ENCODE measurements around the gene GZMH.
"Not testable (repeated sequence)": the region's sequence is repeated elsewhere in the genome, so short reads cannot be mapped to it uniquely, and the experiment has no call there.

The GZMH gene

DNA sequence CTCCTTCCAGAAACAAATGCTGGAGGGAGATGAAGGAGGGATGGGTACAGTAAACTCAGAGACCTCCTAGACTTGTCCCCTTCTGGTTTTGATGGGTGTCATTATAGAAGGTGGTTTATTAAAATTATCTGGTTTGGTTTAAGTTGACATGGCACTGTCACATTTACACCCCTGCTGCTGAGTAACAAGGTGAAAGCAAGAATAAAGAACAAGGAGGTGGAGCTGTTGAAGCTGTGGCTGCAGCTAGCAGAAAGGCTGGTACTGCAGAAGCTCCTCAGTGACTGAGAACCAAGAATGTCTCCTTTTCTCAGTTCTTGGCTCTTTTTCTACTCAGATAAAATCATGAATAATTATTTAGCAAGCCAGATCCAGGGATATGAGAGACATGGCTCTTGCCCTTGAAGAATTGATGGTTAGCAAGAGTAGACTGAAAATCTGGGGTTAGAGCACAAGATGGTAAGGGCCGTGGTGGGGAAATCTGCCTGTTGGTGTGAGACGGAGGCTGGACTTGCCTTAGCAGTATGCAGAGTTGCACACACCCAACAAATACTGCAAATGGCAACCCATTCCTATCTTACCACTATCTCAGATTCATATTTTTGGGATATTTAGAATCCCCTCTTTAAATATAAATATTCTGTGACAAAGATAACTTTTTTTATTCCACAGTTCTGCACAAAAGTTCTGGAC lies at the start of gene GZMH:
TSS of gene GZMH (minus strand) at position 31 of the 690 bp plus-strand sequence. CDS start 72 bp downstream, outside the sequence.
- in situ Hi-C loops (cut with MboI; ENCODE audit: low pct_unique_long_range_greater_than_20kb, low sequenced_read_pairs, unreplicated experiment), result loop anchor here (10.0 kb wide), 1 partner anchor 75 kb away; no protein-coding TSS in a partner anchor
- DNase-seq (ENCODE audit: low spot score), result peak; percentile 9
- no peak for TF ChIP-seq CTCF (IDR thresholded peaks at IDR 0.05; ENCODE audit: extremely low read depth, insufficient read depth, missing control alignments)

DNA sequence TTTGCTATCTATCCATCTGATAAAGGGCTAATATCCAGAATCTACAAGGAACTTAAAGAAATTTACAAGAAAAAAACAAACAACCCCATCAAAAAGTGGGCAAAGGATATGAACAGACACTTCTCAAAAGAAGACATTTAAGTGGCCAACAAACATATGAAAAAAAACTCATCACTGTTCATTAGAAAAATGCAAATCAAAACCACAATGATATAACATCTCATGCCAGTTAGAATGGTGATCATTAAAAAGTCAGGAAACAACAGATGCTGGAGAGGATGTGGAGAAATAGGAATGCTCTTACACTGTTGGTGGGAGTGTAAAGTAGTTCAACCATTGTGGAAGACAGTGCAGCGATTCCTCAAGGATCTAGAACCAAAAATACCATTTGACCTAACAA lies 38.9 kb upstream of the GZMH start:
- in situ Hi-C loops (cut with MboI; ENCODE audit: low pct_unique_long_range_greater_than_20kb, low sequenced_read_pairs, unreplicated experiment); DNase-seq (ENCODE audit: low spot score): not testable (repeated sequence)

DNA sequence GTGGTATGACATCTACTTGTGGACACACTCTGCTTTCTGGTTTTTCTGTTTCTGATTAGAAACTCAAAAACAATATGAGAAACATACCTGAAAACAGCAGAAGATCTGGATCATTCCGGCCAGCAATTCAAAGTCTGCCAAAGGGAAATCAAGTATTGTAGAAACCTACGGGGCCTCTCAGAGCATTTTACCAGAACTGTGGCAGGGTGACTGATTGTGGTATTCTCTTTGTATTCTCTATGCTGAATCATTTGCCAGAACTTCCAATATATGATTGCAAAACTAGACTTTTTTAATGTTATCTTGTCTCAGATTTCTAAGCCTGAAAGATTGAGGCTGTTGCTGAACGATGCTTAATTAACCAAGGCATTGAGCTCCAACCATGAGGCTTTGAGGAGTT lies 30.4 kb upstream of the GZMH start:
- in situ Hi-C loops (cut with MboI; ENCODE audit: low pct_unique_long_range_greater_than_20kb, low sequenced_read_pairs, unreplicated experiment), result no loop called here
- no peak for DNase-seq (ENCODE audit: low spot score)
- TF ChIP-seq CTCF (IDR thresholded peaks at IDR 0.05; ENCODE audit: extremely low read depth, insufficient read depth, missing control alignments), result no peak

DNA sequence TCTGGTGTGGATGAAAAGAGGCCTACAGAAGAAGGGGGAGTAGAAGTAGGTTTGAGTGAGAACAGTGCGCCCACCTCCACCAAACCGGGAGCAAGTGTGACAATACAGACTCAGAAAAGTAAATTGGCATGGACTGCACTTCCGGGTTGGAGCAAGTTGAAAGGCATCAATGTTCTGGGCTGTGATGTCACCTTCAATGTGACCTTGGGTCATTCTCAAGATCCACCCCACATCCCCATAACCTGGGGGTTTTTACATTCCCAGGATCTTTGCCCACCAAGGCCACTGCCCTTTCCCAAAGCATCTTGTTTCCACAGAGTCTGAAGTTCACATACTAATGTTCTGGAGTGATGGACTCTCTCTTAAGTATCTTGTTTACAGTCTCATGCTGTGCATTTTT lies 29.8 kb upstream of the GZMH start:
- no peak for DNase-seq (ENCODE audit: low spot score)
- in situ Hi-C loops (cut with MboI; ENCODE audit: low pct_unique_long_range_greater_than_20kb, low sequenced_read_pairs, unreplicated experiment), result no loop called here
- no peak for TF ChIP-seq CTCF (IDR thresholded peaks at IDR 0.05; ENCODE audit: extremely low read depth, insufficient read depth, missing control alignments)

GRCh38 chr14:24634158-24634557 lies 24.7 kb upstream of the GZMH start, which contains the start of gene GZMB:
GZMB (minus strand) TSS chr14:24634190; CDS start chr14:24634160, 30 bp downstream.
- DNase-seq (ENCODE audit: low spot score), result no peak
- TF ChIP-seq CTCF (IDR thresholded peaks at IDR 0.05; ENCODE audit: extremely low read depth, insufficient read depth, missing control alignments), result peak; percentile 20
- in situ Hi-C loops (cut with MboI; ENCODE audit: low pct_unique_long_range_greater_than_20kb, low sequenced_read_pairs, unreplicated experiment), result no loop called here

- in situ Hi-C loops (cut with MboI; ENCODE audit: low pct_unique_long_range_greater_than_20kb, low sequenced_read_pairs, unreplicated experiment), result no loop called here
- DNase-seq (ENCODE audit: low spot score), result no peak
Observed at GRCh38 chr14:24633353-24633752, 23.9 kb upstream of the GZMH start.

More at GRCh38 chr14:24633353-24633752, 23.9 kb upstream of the GZMH start:
- TF ChIP-seq CTCF (IDR thresholded peaks at IDR 0.05; ENCODE audit: extremely low read depth, insufficient read depth, missing control alignments), result no peak

Measured in GM13977 (cell line).